GM21737 (cell line): ENCODE measurements around the gene IRS2.

Experiments
- ATAC-seq: cut with Tn5 transposase; IDR thresholded peaks from one replicate; pipeline ENCODE4 v1.9.1; 2021; ENCODE audit warnings: mild to moderate bottlenecking, moderate library complexity; ENCODE audit not compliant: unreplicated experiment

The IRS2 gene

GRCh38 chr13:109760951-109761350 is 25.4 kb downstream of the IRS2 start:
- ATAC-seq, result no peak

- ATAC-seq, result no peak
These were observed 26.0 kb downstream of the IRS2 start for GRCh38 chr13:109760402-109760801.

GRCh38 chr13:109759609-109760008 is 26.8 kb downstream of the IRS2 start:
- ATAC-seq, result no peak

GRCh38 chr13:109758937-109759480 is 27.4 kb downstream of the IRS2 start:
- no peak for ATAC-seq

- no peak for ATAC-seq
These were observed 29.6 kb downstream of the IRS2 start for GRCh38 chr13:109756778-109757177.

- ATAC-seq, result no peak
These were observed 30.4 kb downstream of the IRS2 start for GRCh38 chr13:109755997-109756396.

GRCh38 chr13:109755551-109755950 is 30.8 kb downstream of the IRS2 start:
- ATAC-seq, result no peak

GRCh38 chr13:109751477-109751876 is 34.9 kb downstream of the IRS2 start:
- no peak for ATAC-seq

GRCh38 chr13:109750221-109750775 is 36.1 kb downstream of the IRS2 start:
- ATAC-seq, result no peak

GRCh38 chr13:109749365-109749764 is 37.0 kb downstream of the IRS2 start:
- no peak for ATAC-seq

GRCh38 chr13:109748677-109749076 is 37.7 kb downstream of the IRS2 start:
- ATAC-seq, result no peak

- ATAC-seq, result no peak
These were observed 38.9 kb downstream of the IRS2 start for GRCh38 chr13:109747524-109747923.

- ATAC-seq, result no peak
These were observed 40.0 kb downstream of the IRS2 start for GRCh38 chr13:109746364-109746763.

GRCh38 chr13:109745702-109746101 is 40.7 kb downstream of the IRS2 start:
- ATAC-seq, result no peak

GRCh38 chr13:109745060-109745459 is 41.3 kb downstream of the IRS2 start:
- no peak for ATAC-seq

GRCh38 chr13:109744512-109745051 is 41.8 kb downstream of the IRS2 start:
- no peak for ATAC-seq

- ATAC-seq, result peak; percentile 73
These were observed 42.5 kb downstream of the IRS2 start for GRCh38 chr13:109743706-109744453.

GRCh38 chr13:109741966-109742365 is 44.4 kb downstream of the IRS2 start:
- ATAC-seq, result no peak

- ATAC-seq, result no peak
These were observed 45.7 kb downstream of the IRS2 start for GRCh38 chr13:109740721-109741120.

- ATAC-seq, result no peak
These were observed 46.3 kb downstream of the IRS2 start for GRCh38 chr13:109740121-109740520.

- no peak for ATAC-seq
These were observed 48.1 kb downstream of the IRS2 start for GRCh38 chr13:109738298-109738746.

GRCh38 chr13:109737606-109738005 is 48.8 kb downstream of the IRS2 start:
- no peak for ATAC-seq
